Right lobe of liver (tissue), 4 donors: Measurements from ENCODE around the gene PLAC1.

Experiments
- POLR2A ChIP-seq: fragments of 450-650 bp; IDR thresholded peaks from one replicate; pipeline ENCODE4 v1.6.1; 2017; ENCODE audit warnings: antibody characterized with exemption, mild to moderate bottlenecking
- TF ChIP-seq, protein P1 (sequence below), 4 donors: fragments of 200-600 bp in 3 of 4; fragments of 450-650 bp in 1 of 4; IDR thresholded peaks; one replicate each; pipeline versions ENCODE4 v1.5.1 to v1.8.0; 2016 to 2022; ENCODE audit warnings: antibody characterized with exemption in 4 of 4, mild to moderate bottlenecking in 2 of 4
- donor health status: DM: no; HTN: no; CAD: no.
- donor health status: DM: no; HTN: no; CAD: no.
- donor health status: DM: no; HTN: yes; CAD: no.

DNA sequence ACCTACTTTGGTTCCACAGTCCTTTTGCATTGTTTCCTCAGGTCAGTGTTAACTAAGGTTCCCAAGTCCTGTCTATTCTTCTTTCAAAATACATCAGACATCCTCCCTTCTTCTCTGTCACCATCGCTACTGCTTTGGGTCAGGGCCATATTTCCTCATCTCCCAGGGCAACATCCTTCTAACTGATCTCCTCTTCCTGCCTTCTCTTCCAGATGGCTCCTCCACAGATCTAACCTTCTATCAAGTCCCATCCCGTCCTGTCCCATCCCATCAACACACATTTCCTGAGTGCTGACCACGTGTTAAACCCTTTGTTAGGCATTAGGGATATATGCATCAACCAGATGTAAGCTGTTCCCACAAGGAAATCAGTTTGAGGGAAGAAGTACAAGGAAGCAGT, 25.9 kb downstream of the PLAC1 start:
- TF ChIP-seq, protein P1, sequence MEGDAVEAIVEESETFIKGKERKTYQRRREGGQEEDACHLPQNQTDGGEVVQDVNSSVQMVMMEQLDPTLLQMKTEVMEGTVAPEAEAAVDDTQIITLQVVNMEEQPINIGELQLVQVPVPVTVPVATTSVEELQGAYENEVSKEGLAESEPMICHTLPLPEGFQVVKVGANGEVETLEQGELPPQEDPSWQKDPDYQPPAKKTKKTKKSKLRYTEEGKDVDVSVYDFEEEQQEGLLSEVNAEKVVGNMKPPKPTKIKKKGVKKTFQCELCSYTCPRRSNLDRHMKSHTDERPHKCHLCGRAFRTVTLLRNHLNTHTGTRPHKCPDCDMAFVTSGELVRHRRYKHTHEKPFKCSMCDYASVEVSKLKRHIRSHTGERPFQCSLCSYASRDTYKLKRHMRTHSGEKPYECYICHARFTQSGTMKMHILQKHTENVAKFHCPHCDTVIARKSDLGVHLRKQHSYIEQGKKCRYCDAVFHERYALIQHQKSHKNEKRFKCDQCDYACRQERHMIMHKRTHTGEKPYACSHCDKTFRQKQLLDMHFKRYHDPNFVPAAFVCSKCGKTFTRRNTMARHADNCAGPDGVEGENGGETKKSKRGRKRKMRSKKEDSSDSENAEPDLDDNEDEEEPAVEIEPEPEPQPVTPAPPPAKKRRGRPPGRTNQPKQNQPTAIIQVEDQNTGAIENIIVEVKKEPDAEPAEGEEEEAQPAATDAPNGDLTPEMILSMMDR (IDR thresholded peaks at IDR 0.05) = no peak
- no peak for TF ChIP-seq POLR2A
